T-helper 22 cell (primary cell): ENCODE results near the gene DSCAML1.

ENCODE experiments used
- DNase-seq: peaks from one replicate; pipeline ENCODE4 v3.0.0-alpha.2; 2020; ENCODE audit warnings: low read depth

The DSCAML1 gene

GRCh38 chr11:117722082-117722481 is 74.9 kb downstream of the DSCAML1 start:
- DNase-seq: no peak

GRCh38 chr11:117720061-117720511 is 76.9 kb downstream of the DSCAML1 start:
- DNase-seq: no peak

- DNase-seq: no peak
Measured at GRCh38 chr11:117719480-117719879, 77.5 kb downstream of the DSCAML1 start.

GRCh38 chr11:117717485-117718314 is 79.3 kb downstream of the DSCAML1 start:
- DNase-seq: no peak

- DNase-seq: no peak
Measured at GRCh38 chr11:117716521-117717440, 80.2 kb downstream of the DSCAML1 start.

- no peak for DNase-seq
Measured at GRCh38 chr11:117715801-117716200, 81.2 kb downstream of the DSCAML1 start.

- no peak for DNase-seq
Measured at GRCh38 chr11:117713538-117713991, 83.5 kb downstream of the DSCAML1 start.

GRCh38 chr11:117712530-117712929 is 84.5 kb downstream of the DSCAML1 start:
- DNase-seq: no peak

- no peak for DNase-seq
Measured at GRCh38 chr11:117711331-117711730, 85.7 kb downstream of the DSCAML1 start.

GRCh38 chr11:117710211-117710610 is 86.8 kb downstream of the DSCAML1 start:
- no peak for DNase-seq

- DNase-seq: no peak
Measured at GRCh38 chr11:117706322-117706814, 90.6 kb downstream of the DSCAML1 start.

- DNase-seq: no peak
Measured at GRCh38 chr11:117705866-117706265, 91.2 kb downstream of the DSCAML1 start.

- no peak for DNase-seq
Measured at GRCh38 chr11:117704395-117705100, 92.5 kb downstream of the DSCAML1 start.

GRCh38 chr11:117702946-117703598 is 93.9 kb downstream of the DSCAML1 start:
- no peak for DNase-seq

GRCh38 chr11:117701781-117702180 is 95.2 kb downstream of the DSCAML1 start:
- DNase-seq: no peak

- no peak for DNase-seq
Measured at GRCh38 chr11:117700551-117700950, 96.5 kb downstream of the DSCAML1 start.

- DNase-seq: no peak
Measured at GRCh38 chr11:117697319-117697718, 99.7 kb downstream of the DSCAML1 start.

GRCh38 chr11:117696540-117696939 is 100.5 kb downstream of the DSCAML1 start:
- no peak for DNase-seq

- DNase-seq: no peak
Measured at GRCh38 chr11:117693344-117693743, 103.7 kb downstream of the DSCAML1 start.

GRCh38 chr11:117691516-117691915 is 105.5 kb downstream of the DSCAML1 start:
- no peak for DNase-seq

GRCh38 chr11:117691218-117691514 is 105.8 kb downstream of the DSCAML1 start:
- no peak for DNase-seq
